HEK293T (cell line): ENCODE results near the gene CHCHD10.

ENCODE experiments used
- BHLHE40 ChIP-seq: fragments of 450-650 bp; IDR thresholded peaks from 2 replicates; pipeline ENCODE4 v1.6.1; 2016; ENCODE audit warnings: mild to moderate bottlenecking, moderate library complexity, borderline replicate concordance
- ELF4 ChIP-seq: fragments of 450-650 bp; IDR thresholded peaks from 2 replicates; pipeline ENCODE4 v1.6.1; 2017; ENCODE audit warnings: antibody characterized with exemption
- FOXA1 ChIP-seq: fragments of 450-650 bp; IDR thresholded peaks from 2 replicates; pipeline ENCODE4 v1.6.1; 2016; ENCODE audit warnings: mild to moderate bottlenecking
- NFRKB ChIP-seq: fragments of 450-650 bp; IDR thresholded peaks from 2 replicates; pipeline ENCODE4 v1.6.1; 2016; ENCODE audit warnings: mild to moderate bottlenecking, moderate library complexity

- TF ChIP-seq FOXA1 (no peak), ELF4 (no peak), BHLHE40 (no peak; the same call in 1 of the 2 replicates), NFRKB (no peak)
Measured at GRCh38 chr22:23786752-23787599, 19.2 kb upstream of the CHCHD10 start, which contains the start of gene SMARCB1.
